ENCODE data around the gene LONP2.
"Not testable (repeated sequence)": the region's sequence is repeated elsewhere in the genome, so short reads cannot be mapped to it uniquely, and the experiment has no call there.

Gene LONP2

DNA sequence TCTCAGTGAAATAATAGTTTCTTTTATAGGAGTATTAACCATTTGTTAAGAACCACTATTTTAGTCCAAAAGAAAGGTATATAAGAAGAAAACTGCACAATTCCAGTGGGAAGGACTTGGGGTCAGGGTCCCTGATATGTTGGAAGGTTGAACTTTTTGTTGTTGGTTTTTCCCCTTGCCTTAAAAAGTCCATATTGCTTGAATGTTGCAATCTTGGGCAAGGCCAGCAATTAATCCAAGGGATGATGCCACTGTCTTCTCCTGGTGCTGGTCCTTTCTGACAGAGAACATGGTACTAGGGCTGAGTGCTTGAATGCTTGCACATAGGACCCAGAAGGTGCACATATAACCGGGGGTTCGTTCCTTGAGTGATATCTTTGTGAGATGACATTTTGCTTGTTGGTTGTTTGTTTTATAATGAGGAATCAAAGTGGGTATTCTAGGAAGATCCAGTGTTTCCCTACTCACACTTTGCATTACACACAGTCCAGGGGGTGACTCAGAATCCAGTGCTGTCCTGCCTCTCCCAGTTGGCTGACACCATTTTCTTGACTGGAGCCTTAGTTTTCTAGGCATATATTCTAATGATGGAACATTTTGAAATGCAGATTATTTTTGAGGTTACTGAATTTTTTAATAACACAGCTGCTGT lies 86.2 kb downstream of the LONP2 start:
- DNase-seq (ENCODE audit: low read depth in 4 of 4, low spot score in 1 of 4) = no peak

- no peak for DNase-seq (ENCODE audit: low read depth in 4 of 4, low spot score in 1 of 4)
These were observed 86.7 kb downstream of the LONP2 start for GRCh38 chr16:48330841-48331192.

GRCh38 chr16:48332978-48333377 lies 88.9 kb downstream of the LONP2 start:
- no peak for DNase-seq (ENCODE audit: low read depth in 4 of 4, low spot score in 1 of 4)

- DNase-seq (ENCODE audit: low read depth in 4 of 4, low spot score in 1 of 4) = no peak
These were observed 90.2 kb downstream of the LONP2 start for GRCh38 chr16:48334325-48334724.

GRCh38 chr16:48335961-48336360 lies 91.9 kb downstream of the LONP2 start:
- no peak for DNase-seq (ENCODE audit: low read depth in 4 of 4, low spot score in 1 of 4)

DNA sequence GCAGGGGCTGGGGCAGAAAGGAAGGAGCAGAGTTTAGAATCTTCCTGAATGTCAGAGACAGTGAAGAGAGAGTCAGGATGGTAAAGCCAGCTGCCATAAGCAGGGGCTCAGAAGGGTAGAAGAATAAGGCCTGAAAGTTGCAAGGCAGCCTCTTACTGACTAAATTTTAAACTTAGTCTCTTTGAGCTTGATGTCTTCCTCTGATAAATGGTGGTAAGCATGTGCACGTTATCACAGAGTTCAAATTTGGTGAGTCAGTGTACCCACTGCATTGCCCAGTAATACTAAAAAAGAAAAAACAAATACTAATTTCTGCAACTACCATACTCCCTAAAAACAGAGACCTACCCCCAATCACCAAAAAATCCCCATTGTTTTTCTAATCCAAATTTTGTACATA lies 96.0 kb downstream of the LONP2 start:
- DNase-seq (ENCODE audit: low read depth in 4 of 4, low spot score in 1 of 4) = no peak

- DNase-seq (ENCODE audit: low read depth in 4 of 4, low spot score in 1 of 4) = no peak
These were observed 98.5 kb downstream of the LONP2 start for GRCh38 chr16:48342591-48342990.

- DNase-seq (ENCODE audit: low read depth in 4 of 4, low spot score in 1 of 4) = no peak
These were observed 103.2 kb downstream of the LONP2 start for GRCh38 chr16:48347191-48347865.

GRCh38 chr16:48347980-48348379 lies 103.9 kb downstream of the LONP2 start:
- no peak for DNase-seq (ENCODE audit: low read depth in 4 of 4, low spot score in 1 of 4)

GRCh38 chr16:48350736-48351135 lies 106.6 kb downstream of the LONP2 start:
- DNase-seq (ENCODE audit: low read depth in 4 of 4, low spot score in 1 of 4) = no peak

DNA sequence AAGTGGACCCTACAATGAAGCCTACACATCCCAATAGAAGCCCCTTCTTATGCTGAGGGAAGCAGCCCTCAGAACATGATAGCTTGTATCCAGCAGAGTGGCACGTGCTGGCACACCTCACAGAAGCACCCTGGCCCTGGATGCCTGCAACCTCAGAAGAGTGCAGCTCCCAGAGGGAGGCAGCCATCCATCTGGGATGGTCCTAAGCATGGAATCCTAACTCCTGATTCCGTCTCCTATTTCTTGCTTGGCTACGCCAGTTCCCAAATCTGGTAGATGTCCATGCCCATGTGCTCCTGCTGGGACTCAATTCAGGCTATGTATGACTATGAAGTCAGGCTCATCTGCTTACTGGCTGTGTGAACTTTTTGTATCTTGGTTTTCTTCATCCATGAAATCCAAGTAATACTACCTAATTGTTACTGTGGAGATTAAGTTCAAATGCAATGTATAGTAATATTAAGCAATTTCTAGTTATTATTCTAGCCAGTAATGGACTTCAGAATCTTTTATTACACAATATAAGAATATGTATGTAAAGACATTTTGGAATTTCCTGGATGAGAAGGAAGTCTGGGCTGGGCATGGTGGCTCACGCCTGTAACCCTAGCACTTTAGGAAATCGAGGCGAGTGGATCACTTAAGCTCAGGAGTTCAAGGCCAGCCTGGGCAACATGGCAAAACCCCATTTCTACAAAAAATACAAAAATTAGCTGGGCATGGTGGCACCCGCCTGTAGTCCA lies 108.7 kb downstream of the LONP2 start:
- no peak for DNase-seq (ENCODE audit: low read depth in 4 of 4, low spot score in 1 of 4)

DNA sequence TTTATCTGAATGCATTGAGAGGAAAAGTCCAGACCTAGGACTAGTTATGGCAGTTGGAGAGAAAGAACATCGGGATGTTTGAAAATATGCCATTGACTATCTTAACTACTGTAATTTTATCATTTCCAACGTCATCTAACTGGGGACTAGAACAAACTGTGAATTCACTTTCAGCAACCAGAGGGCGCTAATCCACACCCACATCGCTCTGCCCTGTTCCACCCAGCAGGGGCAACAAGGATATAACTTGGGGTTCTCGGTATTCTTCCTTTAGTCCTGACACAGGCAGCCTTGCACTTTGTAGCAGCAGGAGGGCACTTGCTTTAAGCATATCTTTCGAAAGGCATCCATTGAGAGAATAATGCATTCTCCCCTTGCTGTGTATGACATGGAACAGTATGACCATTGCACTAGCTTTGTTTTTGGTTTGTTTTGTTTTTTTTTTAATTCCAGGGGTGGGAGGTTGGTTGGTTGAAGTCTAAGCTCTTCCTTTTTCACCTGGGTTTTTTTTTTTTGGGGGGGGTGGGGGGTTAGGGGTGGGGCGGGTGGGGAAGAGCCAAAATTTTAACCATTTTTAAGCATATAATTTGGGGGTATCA lies 109.6 kb downstream of the LONP2 start:
- peak in 3 of 4 experiments; percentile 17 to 43 (median 32) for DNase-seq (ENCODE audit: low read depth in 4 of 4, low spot score in 1 of 4)

DNA sequence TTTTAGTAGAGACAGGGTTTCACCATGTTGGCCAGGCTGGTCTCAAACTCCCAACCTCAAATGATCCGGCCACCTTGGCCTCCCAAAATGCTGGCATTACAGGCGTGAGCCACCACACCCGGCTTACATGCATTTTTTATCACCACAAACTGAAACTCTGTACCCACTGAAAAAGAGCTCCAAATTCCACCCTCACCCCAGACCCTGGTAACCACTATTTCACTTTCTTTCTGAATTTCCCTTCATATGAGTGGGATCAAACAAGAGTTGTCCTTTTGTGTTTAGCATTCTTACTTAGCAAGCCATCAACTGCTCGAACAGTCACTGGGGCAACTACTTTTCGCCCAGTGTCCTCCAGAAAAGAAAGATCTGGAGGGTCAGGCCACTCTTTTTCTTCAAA lies 110.3 kb downstream of the LONP2 start:
- not testable (repeated sequence) for DNase-seq (ENCODE audit: low read depth in 4 of 4, low spot score in 1 of 4)

- DNase-seq (ENCODE audit: low read depth in 4 of 4, low spot score in 1 of 4) = no peak
These were observed 111.1 kb downstream of the LONP2 start for GRCh38 chr16:48354877-48355855.

DNA sequence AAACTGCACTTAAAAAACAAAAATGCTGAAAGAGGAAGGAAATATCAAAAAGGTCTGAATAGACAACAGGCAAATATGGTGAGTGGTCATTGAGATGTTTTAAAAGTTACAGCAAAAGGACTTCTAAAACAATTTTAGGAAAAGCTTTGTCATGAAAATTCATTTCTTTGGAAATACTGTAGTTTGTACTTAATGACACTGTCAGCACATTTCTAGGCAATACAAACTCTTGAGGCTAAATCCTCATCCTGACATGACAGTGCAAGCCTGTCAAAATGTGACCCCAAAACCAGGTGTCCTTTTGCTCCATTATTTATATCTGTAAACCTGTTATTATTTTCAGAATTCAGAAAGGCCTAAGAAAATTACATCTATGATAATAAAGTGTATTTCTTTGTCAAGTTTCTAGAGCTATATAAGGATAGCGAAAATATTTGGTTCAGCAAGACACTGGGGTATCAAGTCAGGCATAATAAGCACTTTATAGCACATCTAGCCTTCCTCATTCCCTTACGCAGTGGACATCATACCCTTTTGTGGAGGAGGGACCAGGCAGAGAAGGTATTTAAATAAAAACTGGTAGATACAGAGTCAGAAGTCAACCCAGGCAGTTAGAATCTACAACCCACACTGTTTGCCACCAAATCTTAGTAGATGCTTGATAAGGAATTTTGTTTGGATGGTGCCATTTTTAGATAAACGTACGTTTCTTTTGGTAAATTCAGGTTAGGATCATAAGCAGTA lies 112.7 kb downstream of the LONP2 start:
- DNase-seq (ENCODE audit: low read depth in 4 of 4, low spot score in 1 of 4) = no peak

- no peak for DNase-seq (ENCODE audit: low read depth in 4 of 4, low spot score in 1 of 4)
These were observed 114.3 kb downstream of the LONP2 start for GRCh38 chr16:48358419-48358818.

GRCh38 chr16:48359983-48360382 lies 115.9 kb downstream of the LONP2 start:
- DNase-seq (ENCODE audit: low read depth in 4 of 4, low spot score in 1 of 4) = no peak

DNA sequence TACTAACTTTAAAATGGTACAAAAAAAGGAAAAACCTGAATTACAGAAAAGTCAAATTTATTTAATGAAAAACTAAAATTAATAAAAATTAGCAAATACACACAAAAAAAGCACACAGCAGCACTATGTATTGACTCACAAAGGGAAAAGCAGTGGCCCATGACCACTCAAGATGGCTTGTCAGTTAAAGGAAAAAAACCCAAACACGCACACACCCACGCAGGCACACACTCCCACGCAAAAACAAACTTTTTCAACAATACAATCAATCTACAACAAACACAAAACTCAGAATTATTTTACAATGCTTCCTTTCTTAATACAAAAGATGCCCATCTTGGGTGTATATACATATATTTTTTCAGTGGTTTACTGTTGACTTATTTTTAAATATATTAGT lies 116.9 kb downstream of the LONP2 start:
- no peak for DNase-seq (ENCODE audit: low read depth in 4 of 4, low spot score in 1 of 4)

- no peak for DNase-seq (ENCODE audit: low read depth in 4 of 4, low spot score in 1 of 4)
These were observed 117.5 kb downstream of the LONP2 start for GRCh38 chr16:48361540-48362144.

Data from stimulated activated CD4-positive, alpha-beta T cell treated with anti-CD3 and anti-CD28 coated beads, Interleukin-1b, Interleukin-23, amount 100 ng/mL, for 24 hours (primary cell).